Measurements from ENCODE around the gene FBXL17.

FBXL17 gene

GRCh38 chr5:108079753-108080152 lies 302.1 kb downstream of the FBXL17 start:
- DNase-seq: no peak

- no peak for DNase-seq
Observed at GRCh38 chr5:108078882-108079281, 303.0 kb downstream of the FBXL17 start.

DNA sequence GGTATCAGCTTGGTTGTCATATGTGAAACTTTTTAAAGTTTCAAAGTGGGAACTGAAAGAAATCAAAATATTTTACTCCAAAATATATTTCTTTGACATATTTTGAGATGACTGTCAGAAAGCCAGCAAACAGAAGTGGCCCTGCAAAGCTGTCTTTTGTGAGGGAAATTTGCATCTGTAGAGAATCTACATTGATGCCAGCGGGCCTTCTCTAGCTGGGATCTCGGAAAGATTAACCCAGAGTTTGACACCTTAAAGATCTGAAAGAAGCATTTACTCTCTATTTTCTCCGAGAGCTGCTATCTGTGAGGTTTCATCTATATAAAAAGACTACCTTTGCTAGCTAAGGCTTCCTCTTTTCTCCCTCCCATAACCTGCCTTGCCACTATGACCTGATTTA lies 303.6 kb downstream of the FBXL17 start:
- DNase-seq: no peak

DNA sequence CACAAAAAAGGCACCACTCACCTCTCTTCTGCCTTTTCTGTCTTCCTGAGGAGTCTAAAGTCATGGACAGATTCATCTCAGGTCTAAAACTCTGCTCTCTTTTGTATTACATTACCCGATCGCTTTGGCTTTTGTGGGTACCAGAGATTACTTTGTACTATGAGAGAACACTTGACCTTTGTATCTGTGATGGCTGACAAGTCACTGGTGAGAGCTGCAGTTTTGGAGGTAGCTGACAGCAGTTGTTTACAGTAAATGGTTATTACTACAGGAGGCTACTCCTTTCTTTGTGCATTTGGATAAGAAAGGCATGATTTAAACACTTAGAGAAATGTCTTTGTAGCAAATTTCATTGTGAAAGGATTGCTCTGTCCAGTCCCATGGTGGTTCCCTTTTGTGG lies 307.3 kb downstream of the FBXL17 start:
- DNase-seq: no peak

GRCh38 chr5:108064302-108064701 lies 317.6 kb downstream of the FBXL17 start:
- no peak for DNase-seq

DNA sequence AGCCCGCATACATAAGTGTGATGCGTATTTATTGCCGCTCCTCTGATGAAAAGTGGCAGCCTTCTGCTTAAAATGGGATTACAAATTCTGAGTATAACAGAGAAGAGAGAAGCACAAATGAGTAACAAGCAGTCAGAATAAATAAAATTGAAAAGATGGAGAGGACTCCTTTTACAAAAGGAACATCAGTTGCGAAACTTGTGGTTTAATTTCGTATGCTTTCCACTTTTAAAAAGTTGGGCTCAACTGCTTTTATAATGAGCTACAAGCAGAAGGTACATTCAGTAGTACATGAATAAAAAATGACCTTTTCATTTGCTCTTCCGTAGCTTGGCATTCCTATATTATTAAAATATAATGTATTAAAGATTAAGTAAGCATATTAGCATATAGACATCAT lies 320.0 kb downstream of the FBXL17 start:
- DNase-seq: no peak

DNA sequence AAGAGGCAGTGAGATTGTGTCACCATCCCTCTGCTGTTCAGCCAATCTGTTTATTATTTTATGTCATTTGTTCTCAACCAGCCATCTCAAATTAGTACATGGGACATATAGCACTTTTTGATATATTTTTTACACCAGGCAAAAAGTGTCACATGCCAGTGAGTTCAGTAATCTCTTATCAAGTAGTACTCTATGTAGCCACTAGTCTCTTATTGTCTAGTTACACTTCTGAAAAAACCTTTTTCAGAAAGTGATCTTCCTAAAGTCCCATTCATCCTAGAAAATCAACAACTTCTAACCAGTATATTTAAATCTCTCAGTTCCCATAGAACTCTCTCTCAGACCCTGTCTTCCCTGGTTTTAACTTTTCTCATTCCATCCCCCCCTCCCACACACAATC lies 321.6 kb downstream of the FBXL17 start:
- no peak for DNase-seq

DNA sequence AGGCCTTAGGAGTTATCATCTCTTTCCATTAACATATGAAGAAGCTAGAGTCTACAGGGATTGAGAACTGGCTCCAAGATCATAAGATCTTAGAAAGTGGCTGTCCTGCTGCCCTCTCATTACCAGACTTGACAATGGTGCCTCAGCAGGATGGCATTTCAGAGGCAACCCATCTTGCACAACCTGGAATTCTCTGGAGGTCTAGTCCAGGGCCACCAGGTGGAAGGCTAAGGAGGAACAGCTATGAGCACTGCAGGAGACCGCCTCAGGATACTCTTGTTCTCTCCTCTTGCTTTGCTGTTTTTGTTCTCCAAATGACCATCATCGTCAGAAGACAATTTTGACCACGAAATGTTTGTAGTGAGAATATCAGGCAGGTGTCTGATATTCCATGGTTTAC lies 322.6 kb downstream of the FBXL17 start:
- no peak for DNase-seq

DNA sequence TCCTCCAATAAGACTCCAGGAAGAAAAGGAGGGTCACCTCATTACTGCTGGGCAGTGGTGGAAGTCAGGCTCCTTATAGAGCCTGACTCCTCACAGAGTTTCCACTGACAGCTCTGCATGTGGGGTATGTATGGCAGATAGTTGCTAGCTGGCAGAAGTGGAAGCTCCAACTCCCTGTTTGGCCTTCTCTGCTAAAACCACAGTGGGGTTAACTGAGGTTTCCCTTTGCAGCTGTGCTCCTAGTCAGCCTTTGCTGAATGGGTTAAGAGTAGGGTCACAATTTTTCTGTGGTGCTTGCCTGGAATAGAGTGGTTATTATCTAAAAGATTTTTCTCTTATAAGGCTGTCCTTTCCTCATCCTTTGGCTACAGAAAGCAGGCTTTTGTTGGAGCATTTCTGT lies 327.5 kb downstream of the FBXL17 start:
- no peak for DNase-seq

DNA sequence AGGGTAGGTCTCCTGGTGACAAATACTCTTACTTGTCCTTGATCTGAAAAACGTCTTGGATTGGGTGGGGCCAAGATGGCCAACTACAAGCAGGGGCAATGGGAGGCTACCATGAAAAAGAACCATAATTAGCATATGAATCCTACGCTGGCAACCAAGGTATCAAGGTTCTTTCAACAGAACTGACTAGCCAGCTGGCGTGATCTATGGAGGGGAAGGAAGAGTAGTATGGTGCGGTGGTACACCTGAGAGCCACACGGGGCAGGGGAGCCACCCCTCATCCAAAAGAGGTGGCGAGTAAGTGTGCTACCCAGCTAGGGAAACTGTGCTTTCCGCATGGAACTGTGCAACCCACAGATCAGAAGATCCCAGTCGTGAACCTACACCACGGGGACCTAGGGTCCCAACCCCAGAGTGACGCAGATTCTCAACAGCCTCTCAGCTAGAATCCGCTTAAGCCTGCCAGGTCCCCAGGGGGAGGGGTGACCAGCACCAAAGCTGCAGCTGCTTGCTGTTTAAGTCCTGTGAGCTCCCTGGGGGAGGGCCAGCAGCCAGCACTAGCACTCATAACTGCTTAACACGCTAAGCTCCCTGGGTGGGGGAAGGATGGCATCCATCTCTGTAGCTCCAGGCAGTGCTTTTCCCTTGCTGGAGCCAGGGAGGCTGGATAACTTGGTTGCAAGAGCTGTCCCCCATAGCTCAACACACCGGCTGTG lies 334.8 kb downstream of the FBXL17 start:
- no peak for DNase-seq

DNA sequence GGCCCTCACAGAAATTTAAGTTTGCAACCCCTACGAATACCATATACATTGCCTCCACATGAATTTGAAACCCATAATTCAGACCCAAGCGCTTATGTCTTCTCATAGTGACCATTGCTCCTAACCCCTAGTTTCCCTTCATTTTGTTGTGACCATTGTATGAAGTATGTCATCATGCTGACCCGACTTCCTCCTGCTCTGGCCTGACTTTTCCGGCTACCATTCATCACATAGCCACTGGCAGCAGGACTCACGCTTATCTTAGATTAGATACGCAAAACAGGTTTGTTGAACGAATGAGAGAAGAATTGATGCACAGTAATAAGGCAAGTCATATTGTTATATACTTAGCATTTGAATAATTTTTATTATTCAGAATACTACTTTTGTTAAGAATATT lies 345.4 kb downstream of the FBXL17 start:
- no peak for DNase-seq

- no peak for DNase-seq
Observed at GRCh38 chr5:108028883-108029282, 353.0 kb downstream of the FBXL17 start.

DNA sequence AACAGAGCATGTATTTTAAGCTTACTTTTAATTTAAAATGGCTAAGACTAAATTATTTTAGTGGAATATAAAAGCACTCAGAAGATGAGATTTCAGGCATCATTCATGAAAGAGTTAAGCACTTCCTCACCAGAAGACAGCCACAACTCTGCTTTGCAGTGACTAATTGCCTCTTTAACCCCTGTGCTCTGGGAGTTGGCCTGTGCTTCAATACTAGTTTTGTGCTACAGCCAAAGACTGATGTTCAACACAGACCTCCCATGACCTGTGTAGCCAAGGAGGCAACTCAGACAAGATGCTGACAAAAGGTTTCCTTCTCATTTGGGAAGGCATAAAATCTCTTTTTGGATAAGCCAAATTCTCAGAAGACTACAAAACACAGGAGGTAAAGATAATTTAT lies 353.5 kb downstream of the FBXL17 start:
- DNase-seq: no peak

DNA sequence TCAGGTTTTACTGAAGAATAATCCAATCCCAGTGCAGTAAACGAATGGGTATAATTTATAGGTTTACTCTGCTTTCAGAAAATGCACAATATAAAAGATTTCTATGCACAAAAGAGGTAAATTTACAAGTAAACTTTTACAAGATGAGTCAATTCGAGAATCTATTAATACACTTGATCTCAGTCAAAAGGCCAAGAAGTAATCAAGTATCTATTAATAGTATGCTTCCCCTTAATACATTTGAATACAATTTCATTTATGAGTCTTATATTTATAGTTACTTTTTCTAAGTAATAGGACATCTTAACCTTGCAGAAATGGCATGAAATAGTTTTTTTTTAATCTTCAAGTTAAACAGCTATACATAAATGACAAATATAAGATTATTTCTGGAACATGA lies 355.9 kb downstream of the FBXL17 start:
- DNase-seq: no peak

- DNase-seq: no peak
Observed at GRCh38 chr5:108024986-108025385, 356.9 kb downstream of the FBXL17 start.

GRCh38 chr5:108016101-108016500 lies 365.8 kb downstream of the FBXL17 start:
- DNase-seq: no peak

GRCh38 chr5:108006791-108007190 lies 375.1 kb downstream of the FBXL17 start:
- no peak for DNase-seq

- no peak for DNase-seq
Observed at GRCh38 chr5:108003178-108003577, 378.7 kb downstream of the FBXL17 start.

- DNase-seq: no peak
Observed at GRCh38 chr5:108001222-108001621, 380.7 kb downstream of the FBXL17 start.

DNA sequence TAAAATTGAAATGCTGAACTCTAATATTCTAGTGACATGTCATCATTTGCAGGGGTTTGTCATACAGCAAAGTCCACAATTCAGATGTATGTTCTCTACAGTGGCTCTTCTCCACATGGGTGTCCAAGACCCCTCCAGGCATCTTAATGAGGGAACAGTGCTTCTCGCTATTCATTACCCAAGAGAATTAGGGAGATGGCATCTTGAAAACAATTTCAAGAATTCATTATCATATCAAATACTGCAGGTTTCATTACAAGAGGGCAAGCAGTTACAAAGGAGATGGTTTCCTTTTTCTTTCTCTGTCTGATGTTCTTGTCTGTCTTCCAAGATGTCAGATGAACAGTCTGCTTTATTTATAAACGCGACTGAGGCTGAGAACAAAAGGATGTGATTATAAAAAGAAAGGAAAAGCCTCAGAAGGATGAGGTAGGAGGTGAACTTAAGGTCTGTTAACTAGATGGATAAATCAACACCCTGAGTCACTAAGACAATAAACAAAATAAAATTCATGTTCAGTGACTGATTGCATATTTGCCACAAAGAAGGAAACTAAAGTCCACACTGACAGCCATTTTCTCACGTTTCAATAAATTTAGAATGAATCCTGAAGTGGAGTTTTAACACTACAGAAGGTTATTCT lies 384.4 kb downstream of the FBXL17 start:
- DNase-seq: no peak

DNA sequence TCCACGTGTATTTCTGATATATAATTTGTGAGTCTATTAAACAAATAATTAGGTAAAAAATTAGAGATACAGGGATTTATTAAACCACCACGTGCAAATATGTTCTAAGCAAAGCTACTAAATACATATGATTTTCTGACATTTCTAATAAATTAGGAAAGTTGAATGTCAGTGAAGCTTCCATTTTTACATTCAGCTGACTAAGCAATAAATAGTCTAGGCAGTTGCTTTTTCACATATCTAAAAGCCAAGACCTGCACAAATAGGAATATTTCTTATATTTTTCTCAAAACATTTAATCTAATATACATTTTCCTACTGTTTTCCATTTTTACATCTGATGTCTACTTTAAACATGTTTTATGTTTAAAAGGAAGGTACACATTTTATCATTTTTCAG lies 388.6 kb downstream of the FBXL17 start:
- no peak for DNase-seq

DNA sequence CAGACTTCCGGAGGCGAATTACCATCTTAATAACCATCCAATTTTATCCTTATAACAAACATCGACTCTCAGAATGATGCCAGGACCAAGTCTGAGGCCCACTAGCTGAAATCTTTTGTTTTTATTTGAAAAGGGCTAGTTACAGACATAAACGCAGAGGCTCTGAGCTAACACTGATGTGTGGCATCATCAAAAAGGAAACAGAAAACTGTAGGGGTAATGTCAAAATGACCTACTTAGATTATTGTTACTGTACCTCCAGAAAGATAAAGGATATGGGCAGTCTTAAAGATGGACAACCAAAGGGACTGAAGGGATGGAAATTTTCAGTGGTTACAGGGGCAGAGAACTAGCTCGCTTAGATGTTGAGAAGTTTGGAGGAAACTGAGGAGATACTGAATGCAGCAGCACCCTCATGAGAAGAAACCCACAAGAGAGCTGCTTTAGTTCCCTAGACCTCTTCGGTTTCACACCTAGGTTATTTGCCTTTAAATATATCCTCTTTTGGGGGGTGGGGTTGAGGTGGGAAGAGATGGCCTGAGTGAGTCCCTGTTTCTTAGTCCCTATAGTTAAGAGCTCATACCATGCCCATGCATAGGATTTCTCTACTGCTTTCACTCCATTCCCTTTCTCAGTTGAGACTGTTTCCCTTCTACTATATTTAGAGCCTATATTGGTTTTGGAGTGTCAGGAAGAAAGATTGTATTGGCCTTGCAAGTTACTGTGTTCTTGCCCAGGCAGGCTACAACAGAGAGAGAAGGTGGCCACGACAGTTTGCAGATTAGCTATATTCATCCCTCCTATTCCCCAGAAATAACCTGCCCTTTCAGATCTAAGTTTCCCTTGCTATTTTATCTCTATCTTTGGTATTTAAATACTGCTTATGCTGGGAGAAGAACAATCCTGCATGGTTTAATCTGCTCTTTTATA lies 390.8 kb downstream of the FBXL17 start:
- no peak for DNase-seq

GRCh38 chr5:107985144-107985543 lies 396.8 kb downstream of the FBXL17 start:
- DNase-seq: peak; percentile 19
